NCI-H1930 (cell line): ENCODE data around the gene ST3GAL5.
A peak's percentile ranks its signal among the peaks of the same experiment; 100 is the strongest.
"Not testable (repeated sequence)": the region's sequence is repeated elsewhere in the genome, so short reads cannot be mapped to it uniquely, and the experiment has no call there.

Experiments
- DNase-seq, 2 experiments: peaks; one replicate each; lab custom pipeline; 2025; lab: John Stamatoyannopoulos, UW

The ST3GAL5 gene

GRCh38 chr2:85834466-85834865 is 54.3 kb downstream of the ST3GAL5 start:
- no peak for DNase-seq

DNA sequence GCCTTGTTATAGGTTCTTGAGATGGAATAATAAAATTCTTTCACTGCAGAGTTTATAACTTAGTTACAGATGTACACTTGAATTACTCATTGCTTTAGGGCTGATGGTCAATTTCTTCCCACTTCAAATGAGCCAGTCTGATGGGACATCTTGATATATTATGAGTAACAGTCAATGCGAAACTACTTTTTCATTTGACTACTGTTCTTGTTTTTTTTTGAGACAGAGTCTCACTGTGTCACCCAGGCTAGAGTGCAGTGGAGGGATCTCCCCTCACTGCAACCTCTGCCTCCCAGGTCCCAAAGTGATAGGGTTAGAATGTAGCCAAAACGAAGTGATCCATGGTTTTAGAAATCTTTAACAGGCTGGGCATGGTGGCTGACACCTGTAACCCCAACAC is 57.1 kb downstream of the ST3GAL5 start:
- DNase-seq = no peak

- DNase-seq = no peak
Observed at GRCh38 chr2:85830645-85831044, 58.1 kb downstream of the ST3GAL5 start.

DNA sequence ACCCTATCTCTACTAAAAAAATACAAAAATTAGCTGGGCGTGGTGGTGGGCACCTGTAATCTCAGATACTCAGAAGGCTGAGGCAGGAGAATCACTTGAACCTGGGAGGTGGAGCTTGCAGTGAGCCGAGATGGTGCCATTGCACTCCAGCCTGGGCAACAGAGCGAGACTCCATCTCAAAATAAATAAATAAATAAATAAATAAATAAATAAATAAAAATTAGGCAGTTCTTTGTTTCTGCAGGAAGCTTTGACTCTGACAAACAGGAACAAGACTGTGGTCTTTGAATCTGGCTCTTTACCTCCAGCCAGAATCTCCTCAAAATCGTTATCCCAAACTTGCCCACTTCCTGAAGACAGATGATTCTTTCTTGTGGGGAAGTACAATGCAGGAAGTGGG is 59.4 kb downstream of the ST3GAL5 start:
- not testable (repeated sequence) for DNase-seq

DNA sequence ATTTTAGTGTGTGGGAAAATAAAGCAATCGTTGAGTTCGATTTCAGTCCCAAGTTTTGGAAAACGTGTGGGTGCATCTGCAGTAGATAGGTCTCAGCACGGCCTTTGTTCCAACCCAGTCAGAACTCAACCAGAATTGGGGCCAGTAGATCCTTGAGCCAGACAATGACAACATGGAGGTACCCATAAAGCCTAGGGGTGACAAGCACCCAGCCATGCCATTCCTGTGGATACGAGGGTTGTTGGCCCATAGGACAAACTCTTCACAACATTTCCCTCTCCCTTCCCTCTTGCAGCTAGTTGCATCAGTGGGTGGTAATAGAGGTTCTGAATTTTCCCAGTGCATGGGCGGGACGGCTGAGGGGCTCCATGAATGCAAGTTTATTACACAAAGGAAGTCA is 60.1 kb downstream of the ST3GAL5 start:
- peak in 1 of 2 experiments; percentile 7 for DNase-seq

- DNase-seq = no peak
Observed at GRCh38 chr2:85827879-85828569, 60.8 kb downstream of the ST3GAL5 start.

DNA sequence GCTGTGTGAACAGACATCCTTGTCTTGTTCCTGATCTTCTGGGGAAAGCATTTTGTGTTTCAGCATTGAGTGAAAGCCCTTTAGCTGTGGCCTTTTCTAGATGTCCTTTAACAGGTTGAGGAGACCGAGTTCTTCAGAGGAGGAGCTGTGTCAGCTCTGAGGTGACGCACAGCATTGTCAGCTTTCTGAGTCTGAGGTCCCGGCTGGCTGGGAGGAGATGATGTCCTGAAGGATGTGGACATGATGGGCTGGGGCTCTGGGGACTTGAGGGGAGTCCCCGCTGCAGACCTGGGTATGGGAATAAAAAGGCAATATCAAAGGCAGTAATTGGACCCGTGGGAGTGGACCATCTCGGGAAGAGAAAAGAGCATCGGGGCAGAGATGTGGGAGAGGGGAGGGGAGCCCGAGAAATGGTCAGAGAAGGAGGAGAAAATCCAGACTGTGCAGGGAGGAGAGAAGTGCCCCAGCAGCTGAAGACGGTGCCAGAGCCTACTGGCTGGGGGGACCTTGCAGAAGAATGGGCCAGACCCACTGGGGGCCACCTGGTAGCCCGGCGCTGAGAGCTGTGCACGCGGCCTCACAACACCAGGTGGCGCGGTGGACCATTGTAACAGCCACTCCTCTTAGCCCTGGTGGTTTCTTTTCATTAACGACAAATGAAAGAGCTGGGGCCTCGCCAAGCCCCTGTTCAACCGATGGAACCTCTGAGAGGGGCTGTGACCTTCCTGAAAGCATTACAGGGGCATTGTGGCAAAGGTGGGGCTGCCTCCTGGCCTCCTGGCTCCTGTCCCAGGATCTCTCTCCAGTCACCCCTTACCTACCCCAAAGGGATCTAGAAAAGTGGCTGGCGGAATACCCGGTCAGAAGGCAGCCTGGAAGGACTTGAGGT is 61.6 kb downstream of the ST3GAL5 start:
- DNase-seq = peak; percentile 29 to 63

- no peak for DNase-seq
Observed at GRCh38 chr2:85823951-85824350, 64.8 kb downstream of the ST3GAL5 start.

- no peak for DNase-seq
Observed at GRCh38 chr2:85822766-85823165, 66.0 kb downstream of the ST3GAL5 start.

- no peak for DNase-seq
Observed at GRCh38 chr2:85819811-85820510, 68.8 kb downstream of the ST3GAL5 start.

DNA sequence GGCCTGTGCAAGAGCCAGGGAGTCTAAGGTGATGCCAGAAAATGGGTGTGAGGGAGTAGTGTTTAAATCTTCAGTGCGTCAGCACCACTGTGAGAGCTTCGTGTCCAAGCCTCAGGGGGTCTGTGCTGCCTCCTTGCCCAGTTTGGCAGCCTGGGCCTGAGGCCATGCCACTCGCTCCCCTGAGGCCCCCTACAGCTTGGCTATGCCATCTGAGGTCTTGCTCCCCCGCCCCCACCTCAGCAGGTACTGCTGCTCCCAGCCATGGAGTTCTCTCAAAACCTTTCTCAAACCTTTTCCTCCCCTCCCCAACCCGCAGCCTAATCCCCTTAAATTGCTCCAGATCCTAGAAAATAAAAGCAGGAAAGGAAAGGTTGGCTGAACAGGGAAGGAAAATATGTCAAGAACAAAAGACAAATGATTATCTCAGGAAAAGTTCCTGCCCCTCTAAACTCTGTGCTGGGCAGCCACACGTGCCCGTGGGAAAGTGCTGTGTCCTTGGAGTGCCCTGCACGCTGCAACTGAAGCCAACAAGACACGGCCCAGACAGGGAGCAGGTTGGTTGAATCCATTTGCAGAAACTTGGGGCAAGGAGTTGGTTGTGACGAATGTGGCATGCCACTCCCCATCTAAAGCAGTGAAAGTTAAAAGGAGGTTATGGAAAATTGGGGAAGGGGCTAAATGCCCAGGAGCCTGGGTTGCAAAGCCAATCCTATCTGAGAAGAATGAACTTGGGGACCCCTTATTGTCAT is 73.8 kb downstream of the ST3GAL5 start:
- DNase-seq = no peak

DNA sequence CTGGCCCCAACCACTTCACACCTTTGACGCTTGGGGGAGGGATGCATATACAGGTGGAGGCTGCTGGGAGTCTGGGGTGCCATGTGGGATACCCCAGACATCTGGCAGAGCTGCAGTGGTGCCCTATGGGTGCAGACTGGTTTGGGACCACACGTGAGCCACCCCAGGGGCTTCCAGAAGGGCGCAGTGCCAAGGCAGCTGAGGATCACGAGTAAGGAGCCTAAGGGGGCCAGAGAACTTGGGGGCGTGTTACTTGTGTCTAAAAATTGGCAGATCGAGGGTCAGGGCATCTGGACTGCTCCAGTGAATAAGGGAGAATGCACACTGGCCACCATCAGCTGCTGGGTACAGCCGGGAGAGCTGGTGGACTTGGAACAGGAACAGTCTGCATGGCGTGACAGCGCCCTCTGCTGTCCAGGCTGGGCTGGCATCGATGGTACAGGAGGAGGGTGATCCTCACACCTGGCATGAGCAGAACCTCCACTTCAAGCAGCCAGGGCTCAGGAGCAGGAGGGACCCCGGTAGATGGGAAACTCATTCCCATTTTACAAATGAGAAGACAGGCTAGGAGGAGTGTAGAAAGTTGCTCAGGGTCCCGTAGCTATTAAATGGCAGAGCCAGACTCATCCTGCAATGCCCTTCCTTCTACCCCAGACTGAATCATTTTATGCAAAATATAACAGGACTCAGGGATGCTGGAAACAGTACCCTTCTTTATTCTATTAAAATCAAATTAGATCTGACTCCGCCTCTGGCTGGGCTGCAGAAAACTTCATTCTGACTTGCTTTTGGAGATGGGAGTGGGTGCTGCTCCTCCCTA is 74.6 kb downstream of the ST3GAL5 start:
- DNase-seq = peak; percentile 54 to 69

DNA sequence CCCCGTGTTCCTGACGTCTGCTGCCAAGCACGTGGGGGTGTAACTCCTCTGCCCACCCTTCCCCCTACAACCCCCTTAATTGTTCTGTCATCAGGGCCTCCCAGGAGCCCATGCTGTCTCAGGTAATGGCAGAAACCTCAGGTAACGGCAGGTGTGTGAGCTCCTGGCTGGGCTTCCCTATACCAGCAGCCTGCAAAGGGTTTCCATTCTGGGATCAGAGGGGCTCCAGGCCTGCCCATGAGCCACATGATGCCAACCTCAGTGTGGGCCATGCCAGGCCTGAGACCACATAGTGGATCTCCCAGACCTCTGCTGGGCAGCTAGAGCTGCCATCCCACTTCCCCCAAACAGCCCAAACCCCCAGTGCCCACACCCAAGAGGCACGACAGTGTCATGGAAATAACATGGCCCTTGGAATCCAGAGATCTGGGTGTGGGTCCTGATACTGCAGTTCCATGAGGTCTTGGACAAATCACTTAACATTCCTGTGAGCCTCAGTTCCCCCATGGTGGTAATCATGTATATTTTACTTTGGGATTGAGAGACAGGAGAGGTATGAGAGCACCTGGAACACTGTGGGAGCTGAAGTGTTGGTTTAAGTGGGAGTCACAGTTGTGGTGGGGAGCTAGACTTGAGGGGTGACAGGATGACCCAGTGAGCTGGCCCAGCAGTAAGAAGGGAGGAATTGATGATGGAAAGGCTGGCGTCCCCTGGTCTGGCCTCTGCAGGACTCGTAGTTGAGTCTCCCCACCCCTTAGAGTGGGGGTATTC is 75.4 kb downstream of the ST3GAL5 start:
- no peak for DNase-seq

- DNase-seq = no peak
Observed at GRCh38 chr2:85812094-85812735, 76.6 kb downstream of the ST3GAL5 start.

DNA sequence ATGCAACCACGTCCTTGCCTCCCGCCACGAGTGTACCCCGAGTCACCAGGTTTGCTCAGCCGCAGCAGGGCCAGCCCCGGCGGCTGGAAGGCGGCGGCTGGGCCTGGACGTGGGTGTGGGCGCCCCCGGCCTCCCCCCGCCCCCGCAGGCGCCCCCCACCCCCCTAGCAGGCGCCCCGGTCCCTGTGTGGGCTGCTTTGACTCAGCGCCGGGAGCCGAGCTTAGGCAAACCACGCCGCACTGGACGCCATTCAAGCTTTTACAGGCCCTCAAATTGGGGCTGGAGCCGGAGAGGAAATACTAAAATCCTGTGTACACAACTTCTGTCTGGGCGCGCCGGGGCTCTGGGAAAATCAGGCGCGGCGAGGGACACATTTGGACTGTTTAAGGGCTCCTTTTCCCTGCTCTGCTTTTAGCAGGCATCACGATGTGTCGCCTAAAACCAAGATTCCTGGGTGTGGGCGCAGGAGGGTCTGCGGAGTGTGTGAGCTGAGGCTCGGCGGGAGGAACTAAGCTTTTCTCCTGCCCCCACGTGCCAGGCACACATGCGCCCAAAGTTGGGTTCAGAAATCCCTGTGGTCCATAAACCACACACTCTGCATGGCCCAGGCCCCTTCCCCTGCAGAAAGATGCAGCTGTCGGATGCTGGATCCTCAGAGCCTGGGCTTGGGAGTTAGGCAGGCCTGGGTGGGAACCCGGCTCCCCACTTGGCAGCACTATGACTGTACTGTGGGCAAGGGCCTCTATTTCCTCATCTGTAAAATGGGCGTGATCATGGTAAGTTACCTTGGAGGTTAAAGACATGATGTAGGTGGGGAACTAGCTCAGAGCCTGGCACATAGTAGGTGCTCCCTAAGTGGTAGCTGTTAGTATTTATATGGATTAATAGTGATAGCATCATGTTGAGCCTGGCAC is 77.4 kb downstream of the ST3GAL5 start:
- DNase-seq = no peak

GRCh38 chr2:85810371-85811179 is 78.2 kb downstream of the ST3GAL5 start:
- DNase-seq = no peak

GRCh38 chr2:85807756-85808155 is 81.0 kb downstream of the ST3GAL5 start:
- DNase-seq = no peak
